Measurements from ENCODE around the gene TKT.

Gene TKT

GRCh38 chr3:53259427-53260259, 3.8 kb upstream of the TKT start:
- TF ChIP-seq CTCF (IDR thresholded peaks at IDR 0.05; ENCODE audit: borderline replicate concordance, insufficient read depth, low read depth, low read length), result no peak
- no peak overlapping the region for H3K4me3 ChIP-seq (ENCODE audit: low read depth, low read length)

GRCh38 chr3:53258600-53259426, 3.0 kb upstream of the TKT start:
- no peak for TF ChIP-seq CTCF (IDR thresholded peaks at IDR 0.05; ENCODE audit: borderline replicate concordance, insufficient read depth, low read depth, low read length)
- no peak overlapping the region for H3K4me3 ChIP-seq (ENCODE audit: low read depth, low read length)

- TF ChIP-seq CTCF (IDR thresholded peaks at IDR 0.05; ENCODE audit: borderline replicate concordance, insufficient read depth, low read depth, low read length), result no peak
- no peak overlapping the region for H3K4me3 ChIP-seq (ENCODE audit: low read depth, low read length)
These were observed 1.6 kb upstream of the TKT start for GRCh38 chr3:53257465-53257864.

- no peak for TF ChIP-seq CTCF (IDR thresholded peaks at IDR 0.05; ENCODE audit: borderline replicate concordance, insufficient read depth, low read depth, low read length)
- no peak overlapping the region for H3K4me3 ChIP-seq (ENCODE audit: low read depth, low read length)
These were observed 858 bp upstream of the TKT start for GRCh38 chr3:53256704-53257055.

GRCh38 chr3:53255423-53255774, 423 bp downstream of the TKT start:
- peak overlapping the region; percentile 83 for H3K4me3 ChIP-seq (ENCODE audit: low read depth, low read length)
- TF ChIP-seq CTCF (IDR thresholded peaks at IDR 0.05; ENCODE audit: borderline replicate concordance, insufficient read depth, low read depth, low read length), result no peak

- TF ChIP-seq CTCF (IDR thresholded peaks at IDR 0.05; ENCODE audit: borderline replicate concordance, insufficient read depth, low read depth, low read length), result no peak
- H3K4me3 ChIP-seq (ENCODE audit: low read depth, low read length), result peak overlapping the region; percentile 83
These were observed 1.1 kb downstream of the TKT start for GRCh38 chr3:53254509-53255422.

All from GM12875 (cell line).